GM18520 (cell line): ENCODE data around the gene GNG2.

Experiments used
- ATAC-seq: cut with Tn5 transposase; IDR thresholded peaks from one replicate; pipeline ENCODE4 v1.9.1; 2021; ENCODE audit not compliant: unreplicated experiment

GNG2 gene

DNA sequence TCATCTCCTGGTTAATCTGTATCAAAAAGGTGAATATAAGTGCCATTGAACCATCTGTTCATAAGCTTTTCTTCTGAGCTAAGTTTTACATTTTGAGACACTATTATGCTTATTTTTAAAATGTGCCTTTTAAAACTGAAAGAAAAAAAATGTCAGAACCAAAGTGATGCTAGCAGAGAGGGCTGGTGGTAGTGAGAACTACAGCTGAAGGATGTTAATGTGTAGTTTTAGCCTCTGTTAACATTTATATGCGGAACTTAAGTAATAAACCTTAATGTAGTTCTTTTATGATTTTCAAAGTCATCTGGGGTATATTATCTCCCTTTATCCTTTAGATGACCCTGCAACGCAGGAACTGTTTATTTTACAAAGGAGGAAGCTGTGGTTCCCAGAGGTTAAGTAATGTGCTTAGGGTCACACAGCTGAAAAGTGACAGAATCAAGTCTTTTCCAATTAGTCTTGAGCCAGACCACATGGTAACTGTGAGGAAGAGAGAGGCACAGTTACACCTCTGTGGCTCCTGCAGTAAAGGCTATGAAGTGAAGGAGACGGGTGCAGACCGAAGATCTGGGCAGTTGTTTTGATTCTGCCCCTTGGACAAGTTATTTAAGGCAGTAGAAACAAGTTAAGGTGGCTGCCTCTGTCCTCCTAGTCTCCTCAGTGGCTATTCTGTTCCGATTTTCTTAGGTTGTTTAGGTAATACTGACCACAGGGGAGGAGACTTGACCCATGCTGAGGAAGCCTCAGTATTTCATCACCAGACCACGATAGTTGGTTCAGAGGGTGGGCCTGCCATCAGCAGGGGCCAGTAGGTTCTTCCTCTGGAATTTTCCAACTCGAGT, 23.9 kb downstream of the GNG2 start:
- no peak for ATAC-seq

- ATAC-seq, result no peak
These were observed 29.4 kb downstream of the GNG2 start for GRCh38 chr14:51889851-51890250.

GRCh38 chr14:51894250-51894649, 33.8 kb downstream of the GNG2 start:
- ATAC-seq, result no peak

DNA sequence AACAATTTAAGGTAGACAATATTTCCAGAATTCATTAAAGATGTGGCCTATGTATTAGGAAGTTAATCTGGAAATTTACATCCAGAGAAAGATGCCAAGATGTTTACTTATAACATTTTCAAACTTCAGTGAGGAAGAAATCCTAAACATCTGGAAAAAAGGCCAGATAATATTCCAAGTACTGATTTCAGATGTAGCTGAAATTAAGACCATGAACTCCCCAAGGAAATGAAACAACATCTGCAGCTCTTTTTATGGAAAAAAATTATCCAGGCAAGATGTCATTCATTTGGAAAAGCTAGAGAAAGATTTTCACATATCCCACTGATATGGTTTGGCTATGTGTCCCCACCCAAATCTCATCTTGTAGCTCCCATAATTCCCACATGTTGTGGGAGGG, 35.0 kb downstream of the GNG2 start:
- no peak for ATAC-seq

GRCh38 chr14:51897791-51898355, 37.5 kb downstream of the GNG2 start:
- no peak for ATAC-seq

DNA sequence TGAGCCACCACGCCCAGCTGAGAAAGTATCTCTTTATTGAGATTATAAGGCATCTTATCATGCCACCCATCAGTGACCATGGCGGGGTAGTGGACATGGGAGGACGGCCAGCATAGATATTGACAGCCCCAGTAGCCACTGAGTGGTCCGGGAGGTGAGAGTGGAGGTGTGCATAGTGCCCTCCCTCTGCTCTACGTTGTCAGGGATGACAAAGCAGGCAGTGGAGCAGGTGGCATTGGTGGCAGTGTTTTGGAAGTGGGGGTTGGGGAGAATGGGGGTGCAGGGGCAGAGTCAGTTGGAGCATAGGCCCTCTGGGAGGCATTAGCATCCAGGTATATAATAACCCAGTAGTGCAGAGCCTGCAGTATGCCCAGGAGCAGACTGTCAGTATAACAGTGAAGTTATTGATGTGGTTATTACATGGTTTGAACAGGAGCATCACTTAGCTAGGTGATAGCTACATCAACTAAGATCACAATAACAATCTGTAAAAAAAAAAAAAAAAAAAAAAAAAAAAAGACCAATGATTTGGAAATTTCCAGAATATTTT, 41.1 kb downstream of the GNG2 start:
- ATAC-seq, result no peak

DNA sequence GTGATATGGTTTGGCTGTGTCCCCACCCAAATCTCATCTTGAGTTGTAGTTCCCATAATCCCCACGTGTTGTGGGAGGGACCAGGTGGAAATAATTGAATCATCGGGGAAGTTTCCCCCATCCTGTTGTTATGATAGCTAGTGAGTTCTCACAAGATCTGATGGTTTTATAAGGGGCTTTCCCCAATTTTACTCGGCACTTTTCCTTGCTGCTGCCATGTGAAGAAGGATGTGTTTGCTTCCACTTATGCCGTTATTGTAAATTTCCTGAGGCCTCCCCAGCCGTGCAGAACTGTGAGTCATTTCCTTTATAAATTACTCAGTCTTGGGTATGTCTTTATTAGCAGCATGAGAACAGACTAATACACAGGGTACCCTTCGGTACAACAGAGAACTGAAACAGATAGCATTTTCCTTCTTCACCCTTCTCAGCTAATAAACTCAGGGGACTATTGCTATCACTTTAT, 45.3 kb downstream of the GNG2 start:
- peak; percentile 85 for ATAC-seq

- ATAC-seq, result no peak
These were observed 47.7 kb downstream of the GNG2 start for GRCh38 chr14:51908086-51908485.

DNA sequence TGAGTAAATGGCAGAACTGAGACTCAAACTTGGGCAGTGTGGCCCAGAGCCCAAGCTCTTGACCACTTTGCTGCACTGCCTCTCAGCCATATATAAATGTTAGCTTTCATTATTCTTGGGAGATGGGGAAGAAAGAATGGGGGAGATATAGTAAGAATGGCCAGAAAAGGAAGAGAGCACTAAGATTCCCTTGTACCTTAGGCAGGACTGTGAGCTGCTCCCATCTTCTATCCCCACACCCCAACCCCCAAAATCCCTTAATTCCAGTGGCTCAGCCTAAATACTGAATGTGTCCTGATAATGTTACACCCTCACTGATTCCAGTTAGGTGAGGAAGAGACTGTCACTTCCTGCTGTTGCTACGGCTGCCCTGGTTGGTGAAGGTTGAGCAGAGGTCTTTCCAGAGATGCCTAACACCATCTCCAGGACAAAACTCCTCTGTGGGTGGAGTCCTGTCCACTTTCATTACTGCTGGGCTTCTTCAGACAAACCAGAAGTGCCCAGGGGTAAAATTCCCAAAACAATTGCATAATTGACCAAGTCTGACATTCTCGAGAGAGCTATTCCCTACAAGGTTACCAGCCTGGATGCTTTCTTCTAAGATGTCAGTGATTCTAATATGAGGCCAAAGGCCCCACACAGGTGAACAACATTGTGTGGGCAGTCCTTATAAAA, 51.8 kb downstream of the GNG2 start:
- ATAC-seq, result no peak

- ATAC-seq, result no peak
These were observed 53.9 kb downstream of the GNG2 start for GRCh38 chr14:51914310-51914709.

- no peak for ATAC-seq
These were observed 56.8 kb downstream of the GNG2 start for GRCh38 chr14:51917193-51917592.

DNA sequence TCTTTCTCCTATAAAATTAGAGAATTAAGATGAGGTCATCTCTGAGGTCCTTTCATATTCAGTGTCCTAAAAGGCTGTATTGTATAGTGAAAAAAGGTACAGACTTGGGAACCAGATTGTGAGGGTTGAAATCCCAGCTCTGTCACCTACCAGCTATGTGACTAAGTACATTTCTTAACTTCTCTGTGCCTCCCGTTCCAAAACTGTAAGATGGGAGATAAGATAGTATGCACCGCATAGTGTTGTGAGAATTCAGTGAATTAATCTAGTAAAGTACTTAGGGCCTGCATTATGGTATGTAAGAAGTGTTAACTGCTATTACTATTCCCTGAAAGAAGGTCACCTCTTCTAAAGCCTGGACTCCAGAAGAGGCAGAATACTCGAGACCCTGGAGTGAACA, 60.6 kb downstream of the GNG2 start:
- ATAC-seq, result no peak

- no peak for ATAC-seq
These were observed 62.2 kb downstream of the GNG2 start for GRCh38 chr14:51922624-51923023.

DNA sequence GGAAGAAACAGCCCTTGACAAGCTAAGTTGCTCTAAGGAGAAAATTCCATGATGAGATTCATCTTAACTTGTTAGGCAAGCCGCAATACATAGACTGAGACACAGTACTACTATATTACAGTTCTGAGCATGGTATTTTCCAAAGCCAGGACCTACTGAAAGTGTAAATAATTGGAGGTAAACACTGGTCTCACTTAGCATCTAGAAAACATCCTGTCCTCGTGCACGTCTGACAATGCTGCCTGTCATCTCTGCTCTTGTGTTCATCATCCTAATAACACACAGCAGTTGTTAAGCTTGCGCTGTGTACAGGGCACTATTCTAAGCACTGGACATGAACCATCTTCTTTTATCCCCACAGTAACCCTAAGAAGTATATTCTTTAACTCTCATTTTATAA, 64.2 kb downstream of the GNG2 start:
- ATAC-seq, result no peak

- ATAC-seq, result no peak
These were observed 65.6 kb downstream of the GNG2 start for GRCh38 chr14:51925980-51926379.

DNA sequence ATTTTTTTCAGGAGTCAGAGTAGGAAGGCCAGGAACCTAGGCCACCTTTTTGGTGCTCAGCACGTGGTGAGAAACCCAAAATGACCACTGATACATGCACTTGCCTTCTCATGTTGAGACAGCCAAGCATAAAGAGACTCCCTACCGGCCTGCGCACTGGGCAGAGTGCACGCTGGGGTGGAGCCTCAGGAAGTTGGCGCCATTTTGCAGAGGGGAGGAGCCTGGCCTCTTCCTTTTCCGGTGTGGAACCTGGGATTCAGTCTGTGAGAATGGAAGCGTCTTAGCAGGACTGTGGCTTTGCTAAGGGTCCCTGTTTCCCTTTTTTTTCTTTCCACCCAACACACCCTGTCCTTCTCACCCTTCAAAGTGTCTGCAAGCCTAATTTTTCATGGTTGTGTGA, 66.0 kb downstream of the GNG2 start:
- no peak for ATAC-seq

DNA sequence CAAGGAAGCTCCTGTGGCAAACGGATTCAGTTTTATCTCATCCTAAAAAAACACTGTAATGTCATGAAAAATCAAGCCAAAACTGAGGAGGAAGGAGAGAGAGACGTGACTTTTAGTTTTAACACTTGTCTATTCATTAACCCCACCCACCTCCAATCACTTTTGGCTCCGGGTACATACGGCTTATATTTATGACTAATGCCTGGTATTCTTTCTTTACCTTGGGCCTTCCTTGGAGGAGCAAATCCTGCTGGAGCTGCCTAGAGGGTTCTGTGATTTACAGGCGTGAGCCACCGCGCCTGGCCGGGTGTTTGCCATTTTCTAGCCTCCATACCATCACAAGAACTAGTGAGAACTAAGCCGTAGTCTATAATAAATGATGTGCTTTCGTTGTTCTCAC, 68.2 kb downstream of the GNG2 start:
- ATAC-seq, result no peak

DNA sequence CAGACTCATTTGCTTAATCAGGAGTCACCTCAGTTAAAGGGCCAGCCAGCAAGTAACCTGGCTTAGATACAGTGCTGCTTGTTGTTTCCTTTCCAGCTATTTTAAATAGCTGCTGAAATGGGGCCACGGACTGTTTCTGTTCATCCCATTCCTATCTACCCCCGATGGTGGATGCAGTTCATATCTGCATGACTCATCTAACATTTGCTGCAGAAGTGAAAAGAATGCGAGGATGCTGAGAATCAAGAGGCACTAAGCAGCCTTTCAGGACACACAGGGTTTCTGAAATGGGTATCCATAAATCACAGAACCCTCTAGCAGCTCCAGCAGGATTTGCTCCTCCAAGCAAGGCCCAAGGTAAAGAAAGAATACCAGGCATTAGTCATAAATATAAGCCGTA, 68.8 kb downstream of the GNG2 start:
- ATAC-seq, result no peak

DNA sequence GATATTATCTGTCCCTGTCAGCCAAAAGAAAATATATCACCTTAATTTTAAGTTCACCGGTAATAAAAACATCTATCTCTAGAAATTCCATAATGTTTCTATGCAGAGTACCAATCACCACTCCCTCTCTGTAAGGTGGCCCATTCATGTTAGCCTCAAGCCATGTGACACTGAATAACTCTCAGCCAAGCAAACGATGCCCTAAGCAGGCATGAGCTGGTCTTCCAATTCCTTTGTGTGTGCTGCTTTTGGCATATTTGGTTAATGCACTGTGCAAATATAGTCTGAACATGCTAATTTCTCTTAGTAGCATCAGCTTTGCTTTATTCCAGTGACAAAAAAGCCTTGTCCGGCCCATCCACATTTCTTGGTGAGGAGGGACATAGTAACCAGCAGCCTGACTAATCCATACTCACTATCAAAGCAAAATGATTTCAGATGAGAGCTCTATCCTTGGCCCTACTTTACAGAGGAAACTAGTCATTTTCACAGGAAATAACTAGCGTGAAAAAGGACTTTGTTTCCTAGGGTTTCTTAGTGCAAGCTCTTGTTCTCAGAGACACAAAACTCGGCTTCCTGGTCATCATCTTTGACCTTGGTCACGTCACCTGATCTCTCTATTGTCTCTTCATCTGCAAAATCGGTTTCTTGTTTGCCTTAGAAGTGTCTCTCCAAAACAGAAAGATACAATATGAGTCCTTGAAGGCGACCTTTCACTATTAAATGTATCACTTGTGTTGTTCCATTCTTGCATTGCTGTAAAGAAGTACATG, 69.7 kb downstream of the GNG2 start:
- no peak for ATAC-seq

GRCh38 chr14:51931308-51931707, 70.9 kb downstream of the GNG2 start:
- no peak for ATAC-seq

DNA sequence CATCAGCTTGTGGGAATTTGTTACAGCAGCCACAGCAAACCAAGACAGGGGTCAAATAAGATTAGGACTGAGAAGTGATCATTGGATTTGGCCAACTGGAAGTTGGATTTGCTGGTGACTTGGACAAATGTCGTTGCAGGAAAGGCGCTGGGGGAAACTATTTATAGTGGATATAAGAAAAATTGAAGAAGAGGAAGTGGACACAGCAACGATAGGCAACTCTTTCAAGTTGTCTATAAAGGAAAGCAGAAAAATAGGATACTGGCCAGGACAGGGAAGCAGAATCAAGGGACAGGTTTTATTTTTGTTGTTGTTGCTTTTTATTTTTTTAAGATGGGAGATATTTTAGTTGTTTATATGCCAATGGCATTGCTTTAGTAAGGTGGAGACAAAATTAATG, 72.8 kb downstream of the GNG2 start:
- no peak for ATAC-seq
